Peyer's patch (tissue), 4 donors: ENCODE results near the gene VMP1. TPM values are rescaled to one million over a fixed set of nuclear protein-coding genes. Genes with fewer than 3 reads are reported as not detected.

ENCODE experiments used
- DNase-seq, 3 donors: peaks; one replicate each; pipeline ENCODE4 v3.0.0-alpha.2; 2017 to 2019
- H3K27ac ChIP-seq, 4 donors: fragments of 200-600 bp; sonication (generic); one replicate each; pipeline ENCODE4 v1.5.1; 2016 to 2019
- H3K27me3 ChIP-seq, 2 donors: fragments of 200-600 bp; sonication (generic); one replicate each; pipeline ENCODE4 v1.5.1; 2019
- H3K36me3 ChIP-seq, 3 donors: fragments of 200-600 bp; sonication (generic); one replicate each; pipeline ENCODE4 v1.5.1; 2016 to 2019
- H3K4me1 ChIP-seq, 4 donors: fragments of 200-600 bp; sonication (generic); one replicate each; pipeline ENCODE4 v1.5.1; 2016 to 2019
- H3K4me3 ChIP-seq, 4 donors: fragments of 200-600 bp; sonication (generic); 1 replicate in 3 of 4; 2 replicates in 1 of 4; pipeline ENCODE4 v1.5.1; 2016 to 2019; ENCODE audit warnings: mild to moderate bottlenecking in 1 of 4
- H3K9me3 ChIP-seq, 4 donors: fragments of 200-600 bp; sonication (generic); one replicate each; pipeline ENCODE4 v1.5.1; 2016 to 2019; ENCODE audit warnings: mild to moderate bottlenecking in 1 of 4
- CTCF ChIP-seq, 6 experiments: fragments of 450-650 bp in 4 of 6; fragments of 200-600 bp in 2 of 6; sonication (generic) in 1 of 6; IDR thresholded peaks; one replicate each; pipeline ENCODE4 v1.5.1; 2017 to 2019; ENCODE audit warnings: antibody characterized with exemption in 6 of 6, mild to moderate bottlenecking in 3 of 6, moderate library complexity in 1 of 6
- POLR2A ChIP-seq, 2 donors: fragments of 450-650 bp; IDR thresholded peaks; one replicate each; pipeline ENCODE4 v1.5.1; 2017; ENCODE audit warnings: antibody characterized with exemption in 2 of 2, mild to moderate bottlenecking in 2 of 2, moderate library complexity in 2 of 2
- total RNA-seq, 4 donors: library from RNA; depleted of rRNA; stranded (reverse); fragments of >200 nt; gene quantifications; one replicate each; pipeline ENCODE4 v1.1.0, GENCODE V29; 2016

VMP1 gene
- total RNA-seq, 4 donors from 2014 or later = 228 to 366 (median 332) TPM

GRCh38 chr17:59811209-59811608 is 103.8 kb downstream of the VMP1 start:
- no peaks in the 10 kb centered on the region for H3K27me3 ChIP-seq
- H3K4me1 ChIP-seq = no peaks in the 10 kb centered on the region
- DNase-seq = no peak
- TF ChIP-seq POLR2A (IDR thresholded peaks at IDR 0.05) (no peak), CTCF (IDR thresholded peaks at IDR 0.05) (no peak)
- H3K36me3 ChIP-seq = peaks cover 0 to 25% (median 0%) of the 10 kb centered on the region in 3 donors
- H3K9me3 ChIP-seq = no peaks in the 10 kb centered on the region
- H3K4me3 ChIP-seq = no peak overlapping the region
- no peak overlapping the region for H3K27ac ChIP-seq

GRCh38 chr17:59812139-59812538 is 104.7 kb downstream of the VMP1 start:
- TF ChIP-seq CTCF (IDR thresholded peaks at IDR 0.05) (no peak), POLR2A (IDR thresholded peaks at IDR 0.05) (no peak)
- no peaks in the 10 kb centered on the region for H3K9me3 ChIP-seq
- no peaks in the 10 kb centered on the region for H3K27me3 ChIP-seq
- no peak for DNase-seq
- no peaks in the 10 kb centered on the region for H3K4me1 ChIP-seq
- no peak overlapping the region for H3K4me3 ChIP-seq
- H3K36me3 ChIP-seq = peaks cover 0 to 32% (median 0%) of the 10 kb centered on the region in 3 donors
- H3K27ac ChIP-seq = no peak overlapping the region

GRCh38 chr17:59814276-59814675 is 106.8 kb downstream of the VMP1 start:
- no peaks in the 10 kb centered on the region for H3K27me3 ChIP-seq
- DNase-seq = no peak
- H3K4me1 ChIP-seq = no peaks in the 10 kb centered on the region
- H3K36me3 ChIP-seq = peaks cover 0 to 35% (median 0%) of the 10 kb centered on the region in 3 donors
- H3K4me3 ChIP-seq = no peak overlapping the region
- no peaks in the 10 kb centered on the region for H3K9me3 ChIP-seq
- peak overlapping the region in 3 of 4 donors; percentile 16 to 76 (median 53) for H3K27ac ChIP-seq
- no peak for TF ChIP-seq CTCF (IDR thresholded peaks at IDR 0.05)
- TF ChIP-seq POLR2A (IDR thresholded peaks at IDR 0.05) = no peak

GRCh38 chr17:59814685-59815084 is 107.2 kb downstream of the VMP1 start:
- DNase-seq = no peak
- H3K27ac ChIP-seq = peak overlapping the region in 3 of 4 donors; percentile 15 to 76 (median 53)
- H3K4me3 ChIP-seq = no peak overlapping the region
- peaks cover 0 to 35% (median 0%) of the 10 kb centered on the region in 3 donors for H3K36me3 ChIP-seq
- no peaks in the 10 kb centered on the region for H3K27me3 ChIP-seq
- no peaks in the 10 kb centered on the region for H3K4me1 ChIP-seq
- H3K9me3 ChIP-seq = no peaks in the 10 kb centered on the region
- TF ChIP-seq CTCF (IDR thresholded peaks at IDR 0.05) (no peak), POLR2A (IDR thresholded peaks at IDR 0.05) (no peak)

- Histone ChIP-seq H3K4me3 (no peak overlapping the region), H3K27ac (peak overlapping the region in 3 of 4 donors; percentile 5 to 76 (median 15)), H3K4me1 (no peaks in the 10 kb centered on the region), H3K27me3 (no peaks in the 10 kb centered on the region), H3K36me3 (peaks cover 0 to 31% (median 0%) of the 10 kb centered on the region in 3 donors), H3K9me3 (no peaks in the 10 kb centered on the region)
- no peak for TF ChIP-seq CTCF (IDR thresholded peaks at IDR 0.05)
- no peak for TF ChIP-seq POLR2A (IDR thresholded peaks at IDR 0.05)
- no peak for DNase-seq
These were observed 108.5 kb downstream of the VMP1 start for GRCh38 chr17:59815965-59816364.
